ENCODE data around the gene GATA2. TPM values are rescaled to one million over a fixed set of nuclear protein-coding genes. Genes with fewer than 3 reads are reported as not detected.

Gene GATA2
- total RNA-seq, 4 donors from 2014 or later: 5.4 to 16.0 (median 8.1) TPM

- Histone ChIP-seq H3K27me3 (peaks cover 62% of the 10 kb centered on the region), H3K9me3 (peaks cover 0 to 4% (median 0%) of the 10 kb centered on the region in 3 donors), H3K4me3 (no peak overlapping the region), H3K36me3 (no peaks in the 10 kb centered on the region), H3K4me1 (no peaks in the 10 kb centered on the region), H3K27ac (no peak overlapping the region)
- TF ChIP-seq, protein P1, sequence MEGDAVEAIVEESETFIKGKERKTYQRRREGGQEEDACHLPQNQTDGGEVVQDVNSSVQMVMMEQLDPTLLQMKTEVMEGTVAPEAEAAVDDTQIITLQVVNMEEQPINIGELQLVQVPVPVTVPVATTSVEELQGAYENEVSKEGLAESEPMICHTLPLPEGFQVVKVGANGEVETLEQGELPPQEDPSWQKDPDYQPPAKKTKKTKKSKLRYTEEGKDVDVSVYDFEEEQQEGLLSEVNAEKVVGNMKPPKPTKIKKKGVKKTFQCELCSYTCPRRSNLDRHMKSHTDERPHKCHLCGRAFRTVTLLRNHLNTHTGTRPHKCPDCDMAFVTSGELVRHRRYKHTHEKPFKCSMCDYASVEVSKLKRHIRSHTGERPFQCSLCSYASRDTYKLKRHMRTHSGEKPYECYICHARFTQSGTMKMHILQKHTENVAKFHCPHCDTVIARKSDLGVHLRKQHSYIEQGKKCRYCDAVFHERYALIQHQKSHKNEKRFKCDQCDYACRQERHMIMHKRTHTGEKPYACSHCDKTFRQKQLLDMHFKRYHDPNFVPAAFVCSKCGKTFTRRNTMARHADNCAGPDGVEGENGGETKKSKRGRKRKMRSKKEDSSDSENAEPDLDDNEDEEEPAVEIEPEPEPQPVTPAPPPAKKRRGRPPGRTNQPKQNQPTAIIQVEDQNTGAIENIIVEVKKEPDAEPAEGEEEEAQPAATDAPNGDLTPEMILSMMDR (IDR thresholded peaks at IDR 0.05): no peak
- TF ChIP-seq POLR2AphosphoS5 (IDR thresholded peaks at IDR 0.05) (no peak), POLR2A (IDR thresholded peaks at IDR 0.05) (no peak), EP300 (IDR thresholded peaks at IDR 0.05) (no peak)
- WGBS, 2 donors (ENCODE audit: low coverage in 1 of 2): 65 to 74% methylated on average over 5 to 6 of the region's 10 CpGs
- ATAC-seq: no peak
Measured at GRCh38 chr3:128524374-128525299, 31.6 kb upstream of the GATA2 start.

DNA sequence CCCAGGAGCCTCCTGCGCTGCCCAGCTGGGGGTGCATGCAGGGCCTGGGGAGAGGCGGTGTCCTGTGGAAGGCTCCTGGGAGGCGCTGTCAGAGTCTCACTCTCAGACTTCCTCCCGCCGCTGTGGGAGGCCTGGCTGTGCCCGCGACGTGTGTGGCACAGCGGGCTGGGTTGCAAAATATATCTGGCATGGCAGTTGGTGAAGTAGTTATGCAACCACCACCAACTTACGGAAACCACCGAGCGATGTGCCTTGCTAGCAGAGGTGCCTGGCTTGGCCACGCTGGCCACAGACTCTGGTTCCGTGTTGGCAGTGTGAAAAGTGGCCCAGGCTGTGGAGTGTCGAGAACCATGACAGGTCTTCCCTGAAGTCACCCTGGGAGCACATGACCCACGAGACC, 30.6 kb upstream of the GATA2 start:
- H3K27me3 ChIP-seq: peaks cover 63% of the 10 kb centered on the region
- ATAC-seq: no peak
- H3K4me3 ChIP-seq: no peak overlapping the region
- no peak overlapping the region for H3K27ac ChIP-seq
- no peaks in the 10 kb centered on the region for H3K9me3 ChIP-seq
- H3K36me3 ChIP-seq: no peaks in the 10 kb centered on the region
- no peak for TF ChIP-seq EP300 (IDR thresholded peaks at IDR 0.05)
- TF ChIP-seq, protein P1 (IDR thresholded peaks at IDR 0.05): no peak
- no peak for TF ChIP-seq POLR2A (IDR thresholded peaks at IDR 0.05)
- H3K4me1 ChIP-seq: no peaks in the 10 kb centered on the region
- WGBS, 2 donors (ENCODE audit: low coverage in 1 of 2): 84% methylated on average over 3 of the region's 16 CpGs; no CpG with 5 or more reads in 1 of the 2 donors

- no peak overlapping the region for H3K27ac ChIP-seq
- H3K4me3 ChIP-seq: no peak overlapping the region
- peaks cover 72% of the 10 kb centered on the region for H3K27me3 ChIP-seq
- 60% methylated on average over 1 of the region's 1 CpG; no CpG with 5 or more reads in 1 of the 2 donors for WGBS, 2 donors (ENCODE audit: low coverage in 1 of 2)
- no peak for TF ChIP-seq POLR2AphosphoS5 (IDR thresholded peaks at IDR 0.05)
- TF ChIP-seq POLR2A (IDR thresholded peaks at IDR 0.05): no peak
- TF ChIP-seq EP300 (IDR thresholded peaks at IDR 0.05): no peak
- TF ChIP-seq, protein P1 (IDR thresholded peaks at IDR 0.05): no peak
- H3K9me3 ChIP-seq: no peaks in the 10 kb centered on the region
- no peak for ATAC-seq
- no peaks in the 10 kb centered on the region for H3K4me1 ChIP-seq
- H3K36me3 ChIP-seq: no peaks in the 10 kb centered on the region
Measured at GRCh38 chr3:128521715-128522114, 28.7 kb upstream of the GATA2 start.

GRCh38 chr3:128518587-128519490, 25.8 kb upstream of the GATA2 start:
- peaks cover 55% of the 10 kb centered on the region for H3K27me3 ChIP-seq

More at GRCh38 chr3:128518587-128519490, 25.8 kb upstream of the GATA2 start:
- H3K36me3 ChIP-seq: no peaks in the 10 kb centered on the region
- peaks cover 0 to 13% (median 0%) of the 10 kb centered on the region in 3 donors for H3K9me3 ChIP-seq
- no peaks in the 10 kb centered on the region for H3K4me1 ChIP-seq
- WGBS, 2 donors (ENCODE audit: low coverage in 1 of 2): 64 to 67% methylated on average over 6 to 8 of the region's 12 CpGs
- TF ChIP-seq EP300 (IDR thresholded peaks at IDR 0.05) (no peak), POLR2AphosphoS5 (IDR thresholded peaks at IDR 0.05) (no peak), POLR2A (IDR thresholded peaks at IDR 0.05) (no peak)
- TF ChIP-seq, protein P1 (IDR thresholded peaks at IDR 0.05): no peak
- H3K4me3 ChIP-seq: no peak overlapping the region
- no peak for ATAC-seq
- no peak overlapping the region for H3K27ac ChIP-seq

All from gastroesophageal sphincter (tissue), 4 donors.